BLaER1 (cell line): ENCODE measurements around the gene IGF2.

ENCODE experiments used
- H3K27ac ChIP-seq: shearing (Covaris generic); formaldehyde crosslinking; 2 replicates; pipeline ENCODE4 v1.8.1; 2022
- H3K27me3 ChIP-seq: shearing (Covaris generic); formaldehyde crosslinking; 2 replicates; pipeline ENCODE4 v1.8.1; 2022
- H3K36me3 ChIP-seq: shearing (Covaris generic); formaldehyde crosslinking; 2 replicates; pipeline ENCODE4 v1.8.1; 2022
- H3K4me1 ChIP-seq: shearing (Covaris generic); formaldehyde crosslinking; 2 replicates; pipeline ENCODE4 v1.8.1; 2022
- H3K4me2 ChIP-seq: shearing (Covaris generic); formaldehyde crosslinking; 2 replicates; pipeline ENCODE4 v1.8.1; 2022
- H3K4me3 ChIP-seq: shearing (Covaris generic); formaldehyde crosslinking; 2 replicates; pipeline ENCODE4 v1.8.1; 2022
- H3K9ac ChIP-seq: shearing (Covaris generic); formaldehyde crosslinking; 2 replicates; pipeline ENCODE4 v1.8.1; 2022
- H3K9me3 ChIP-seq: shearing (Covaris generic); formaldehyde crosslinking; 2 replicates; pipeline ENCODE4 v1.8.1; 2022
- H4K20me1 ChIP-seq: shearing (Covaris generic); formaldehyde crosslinking; 2 replicates; pipeline ENCODE4 v1.8.1; 2022
- Cebpa-rat ChIP-seq: shearing (Covaris generic); IDR thresholded peaks from 2 replicates; pipeline ENCODE4 v1.8.1; 2022

IGF2 gene

DNA sequence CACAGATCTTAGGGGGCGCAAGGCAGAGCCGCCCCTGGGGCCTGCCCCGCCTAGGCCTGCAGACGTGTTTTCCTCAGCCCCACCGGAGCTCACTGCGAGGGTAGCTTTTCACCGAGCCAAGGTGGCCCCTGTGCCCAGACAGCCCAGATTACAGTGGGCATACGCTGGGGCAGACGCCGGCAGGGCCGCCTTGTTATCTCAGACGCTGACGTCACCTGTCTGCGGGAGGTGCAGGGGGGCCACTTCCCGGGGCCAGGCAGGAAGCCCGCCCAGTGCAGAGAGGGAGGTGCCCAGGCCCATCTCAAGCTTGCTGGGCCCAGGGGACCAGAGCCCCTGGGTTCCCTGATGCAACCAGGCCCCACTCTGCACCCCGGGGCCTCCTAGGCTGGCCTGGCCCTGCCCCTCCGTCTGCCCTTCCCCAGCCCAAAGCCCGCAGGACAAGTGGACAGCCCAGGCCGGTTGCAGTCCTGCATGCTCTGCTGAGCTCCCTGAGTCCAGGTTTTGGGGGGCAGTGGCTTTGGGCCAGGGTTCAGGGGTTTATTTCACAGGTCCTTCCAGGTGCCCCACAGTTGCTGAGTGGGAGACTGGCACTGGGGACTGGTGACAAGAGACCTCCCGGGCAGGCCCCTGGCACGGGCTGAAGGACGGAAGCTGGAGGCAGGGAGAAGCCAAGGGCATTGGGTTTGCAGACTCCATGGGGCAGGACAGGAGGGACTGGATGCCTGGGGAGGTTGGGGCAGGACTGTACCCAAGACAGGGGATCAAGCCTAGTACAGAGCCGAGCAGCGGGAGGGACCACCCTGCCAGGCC is 38.6 kb downstream of the IGF2 start:
- H3K4me3 ChIP-seq, result no peak overlapping the region
- peaks cover 31% of the 10 kb centered on the region for H3K4me1 ChIP-seq
- no peak overlapping the region for H3K9ac ChIP-seq
- H3K27me3 ChIP-seq, result peaks cover 10% of the 10 kb centered on the region; the same call in 1 of the 2 replicates
- no peak for TF ChIP-seq Cebpa-rat
- H4K20me1 ChIP-seq, result peaks cover 26% of the 10 kb centered on the region; the same call in 1 of the 2 replicates
- H3K27ac ChIP-seq, result no peak overlapping the region
- H3K36me3 ChIP-seq, result no peaks in the 10 kb centered on the region
- H3K4me2 ChIP-seq, result peak overlapping the region; percentile 47
- no peaks in the 10 kb centered on the region for H3K9me3 ChIP-seq

DNA sequence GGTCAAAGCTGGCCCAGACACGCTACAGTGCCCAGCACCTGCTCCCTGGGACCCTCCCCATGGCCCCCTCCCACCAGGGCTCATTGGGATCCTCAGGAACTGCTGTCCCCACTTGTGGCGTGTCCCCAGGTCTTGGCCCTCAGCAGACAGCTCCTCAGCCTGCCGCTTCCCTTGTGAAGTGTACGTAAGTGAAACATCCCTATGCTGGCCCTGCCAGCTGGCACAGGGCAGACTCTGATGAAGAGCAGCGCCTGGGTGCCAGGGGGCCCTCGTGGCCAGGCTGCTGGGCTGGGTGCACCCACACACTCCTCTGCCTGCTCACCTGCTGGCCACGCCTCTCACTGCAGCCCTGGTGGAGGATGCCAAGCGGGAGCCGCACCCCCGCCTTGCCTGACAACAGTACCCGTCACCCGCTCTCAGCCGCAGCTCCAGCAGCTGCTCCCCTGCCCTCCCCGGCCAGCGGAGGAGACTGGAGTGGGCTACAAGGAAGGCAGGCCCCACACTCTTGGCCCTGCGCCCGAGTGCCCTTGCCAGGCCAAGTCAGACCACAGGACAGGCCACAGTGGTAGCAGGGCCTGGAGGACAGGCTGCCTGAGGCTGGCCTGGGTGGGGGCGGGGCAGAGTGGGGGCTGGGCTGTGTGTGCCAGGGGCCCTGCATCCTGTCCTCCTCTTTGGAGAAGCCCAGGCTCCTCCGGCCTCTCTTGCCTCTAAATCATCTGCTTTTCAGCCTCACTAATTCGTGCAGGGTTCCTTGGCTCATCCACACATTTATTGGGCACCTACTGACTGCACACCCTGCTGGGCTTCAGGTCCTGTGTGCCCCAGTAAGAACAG is 39.5 kb downstream of the IGF2 start:
- Histone ChIP-seq H3K4me3 (no peak overlapping the region), H3K27ac (no peak overlapping the region), H3K9me3 (no peaks in the 10 kb centered on the region)

DNA sequence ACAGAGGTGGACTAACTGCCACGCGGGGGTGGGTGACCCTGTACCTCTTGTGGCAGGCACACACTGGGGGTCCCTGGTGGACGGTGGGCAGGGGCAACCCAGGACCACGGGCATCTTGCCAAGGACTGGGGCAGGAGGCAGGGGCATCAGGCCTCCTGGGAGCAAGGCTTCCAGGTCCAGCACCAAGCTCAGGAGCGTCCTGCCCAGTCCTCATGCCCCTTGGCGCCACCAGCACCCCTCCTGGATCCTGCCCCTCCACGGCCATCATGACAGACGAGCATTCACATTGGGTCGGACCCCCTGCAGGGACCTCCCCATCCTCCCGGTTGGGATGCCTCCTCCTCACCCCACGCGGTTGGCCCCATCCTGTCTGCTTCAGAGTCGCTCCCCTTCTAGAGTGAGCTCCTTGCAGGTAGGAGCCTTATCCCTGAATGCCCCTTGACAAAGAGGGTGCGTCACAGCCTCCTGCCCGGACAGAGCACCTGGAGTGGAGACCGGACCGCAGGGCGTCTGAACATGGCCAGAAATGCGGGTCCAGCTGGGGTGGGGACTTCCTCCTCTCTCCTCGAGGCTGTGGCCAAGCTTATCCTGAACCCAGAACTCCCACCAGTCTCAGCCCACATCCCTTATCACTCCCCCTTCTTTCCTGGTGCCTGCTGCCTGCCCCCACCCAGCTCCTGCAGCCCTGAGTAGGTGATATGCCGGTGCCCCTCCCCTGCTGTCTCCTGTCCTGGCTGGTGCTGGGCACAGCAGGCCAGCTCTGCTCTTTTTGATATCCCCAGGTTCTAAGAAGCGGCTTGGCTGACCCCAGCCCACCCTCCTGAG is 40.3 kb downstream of the IGF2 start:
- H3K4me1 ChIP-seq, result peaks cover 42% of the 10 kb centered on the region
- no peak for TF ChIP-seq Cebpa-rat
- no peaks in the 10 kb centered on the region for H3K9me3 ChIP-seq
- H3K27ac ChIP-seq, result no peak overlapping the region
- peaks cover 42% of the 10 kb centered on the region for H4K20me1 ChIP-seq
- peak overlapping the region; percentile 47; the same call in 1 of the 2 replicates for H3K4me2 ChIP-seq
- H3K27me3 ChIP-seq, result peaks cover 18% of the 10 kb centered on the region
- no peak overlapping the region for H3K4me3 ChIP-seq
- H3K9ac ChIP-seq, result no peak overlapping the region
- no peaks in the 10 kb centered on the region for H3K36me3 ChIP-seq

More for the DNA sequence above, 39.5 kb downstream of the IGF2 start:
- Histone ChIP-seq H3K36me3 (no peaks in the 10 kb centered on the region), H4K20me1 (peaks cover 34% of the 10 kb centered on the region), H3K4me2 (peak overlapping the region; percentile 47), H3K27me3 (peaks cover 12% of the 10 kb centered on the region), H3K9ac (no peak overlapping the region), H3K4me1 (peaks cover 34% of the 10 kb centered on the region)
- no peak for TF ChIP-seq Cebpa-rat

DNA sequence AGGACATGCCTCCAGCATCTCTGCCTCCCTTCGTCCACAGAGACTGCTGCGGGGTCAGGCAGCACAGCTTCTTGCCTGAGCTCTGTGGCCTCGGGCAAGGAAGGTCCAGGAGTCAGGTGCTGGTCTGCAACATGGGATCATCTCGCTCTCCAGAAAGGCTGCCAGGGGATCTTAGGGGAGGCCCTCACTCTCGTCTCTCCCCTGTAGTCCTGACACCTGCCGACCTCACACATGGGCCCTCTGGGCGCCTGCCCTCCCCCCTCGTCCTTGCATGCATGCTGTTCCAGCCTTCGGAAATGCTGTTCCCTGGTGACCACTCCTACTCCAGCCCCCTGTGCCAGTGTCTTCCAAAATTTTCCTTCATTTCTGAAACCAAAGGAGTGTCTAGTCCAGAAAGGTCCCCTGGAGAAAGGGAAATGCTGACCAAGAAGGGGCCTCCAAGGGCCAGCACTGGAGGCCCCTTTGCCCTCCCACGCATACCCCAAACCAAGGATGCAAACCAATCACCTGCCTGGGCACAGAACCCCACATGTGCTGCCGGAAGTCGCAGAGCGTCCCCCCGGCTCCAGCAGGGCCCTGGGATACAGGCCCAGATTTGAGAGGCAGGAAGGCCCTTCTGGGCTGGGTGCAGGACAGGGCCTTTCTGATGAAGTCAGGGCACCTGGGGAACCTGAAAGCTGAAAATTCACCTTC is 41.0 kb downstream of the IGF2 start:
- peaks cover 49% of the 10 kb centered on the region for H3K4me1 ChIP-seq
- no peak overlapping the region for H3K4me2 ChIP-seq

DNA sequence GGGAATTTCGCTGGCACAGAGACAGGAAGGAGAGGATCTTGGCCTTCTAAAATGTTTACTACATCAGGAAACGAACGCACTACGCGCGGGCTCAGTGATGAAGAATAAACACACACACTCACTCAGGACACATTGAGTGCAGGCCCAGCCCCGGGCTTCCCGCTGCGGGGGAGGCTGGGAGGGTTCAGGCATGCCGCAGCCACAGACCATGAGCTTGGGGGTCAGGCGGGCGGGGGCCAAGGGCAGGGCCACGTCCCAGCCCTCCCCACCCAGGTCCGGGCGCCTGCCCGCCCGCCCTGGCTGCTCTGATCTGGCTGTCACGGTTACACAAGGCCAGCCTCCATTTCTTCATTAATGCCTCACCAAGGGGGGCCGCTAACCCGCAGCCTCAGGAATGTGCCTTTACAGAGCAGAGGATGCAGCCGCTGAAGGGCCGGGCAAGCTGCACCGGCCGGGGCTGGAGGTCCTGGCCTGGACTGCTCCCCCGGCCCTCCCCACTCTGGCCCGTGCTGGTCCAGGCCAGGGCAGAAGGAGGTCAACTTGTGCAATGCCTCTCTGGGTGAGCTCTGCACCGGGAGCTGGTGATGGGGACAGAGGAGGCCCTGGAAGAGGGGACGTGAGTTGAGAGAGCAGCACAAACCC is 41.7 kb downstream of the IGF2 start:
- no peaks in the 10 kb centered on the region for H3K36me3 ChIP-seq
- H3K4me3 ChIP-seq, result no peak overlapping the region
- H3K9ac ChIP-seq, result no peak overlapping the region
- H3K4me2 ChIP-seq, result peak overlapping the region; percentile 40
- peaks cover 56% of the 10 kb centered on the region for H3K4me1 ChIP-seq
- TF ChIP-seq Cebpa-rat, result no peak
- H3K9me3 ChIP-seq, result no peaks in the 10 kb centered on the region
- peaks cover 17% of the 10 kb centered on the region for H3K27me3 ChIP-seq
- H4K20me1 ChIP-seq, result peaks cover 56% of the 10 kb centered on the region
- no peak overlapping the region for H3K27ac ChIP-seq

More for the DNA sequence above, 41.0 kb downstream of the IGF2 start:
- H3K9me3 ChIP-seq, result no peaks in the 10 kb centered on the region
- peaks cover 14% of the 10 kb centered on the region for H3K27me3 ChIP-seq
- no peak overlapping the region for H3K27ac ChIP-seq
- H3K9ac ChIP-seq, result no peak overlapping the region
- H3K4me3 ChIP-seq, result no peak overlapping the region
- no peak for TF ChIP-seq Cebpa-rat
- H4K20me1 ChIP-seq, result peaks cover 50% of the 10 kb centered on the region
- H3K36me3 ChIP-seq, result no peaks in the 10 kb centered on the region

DNA sequence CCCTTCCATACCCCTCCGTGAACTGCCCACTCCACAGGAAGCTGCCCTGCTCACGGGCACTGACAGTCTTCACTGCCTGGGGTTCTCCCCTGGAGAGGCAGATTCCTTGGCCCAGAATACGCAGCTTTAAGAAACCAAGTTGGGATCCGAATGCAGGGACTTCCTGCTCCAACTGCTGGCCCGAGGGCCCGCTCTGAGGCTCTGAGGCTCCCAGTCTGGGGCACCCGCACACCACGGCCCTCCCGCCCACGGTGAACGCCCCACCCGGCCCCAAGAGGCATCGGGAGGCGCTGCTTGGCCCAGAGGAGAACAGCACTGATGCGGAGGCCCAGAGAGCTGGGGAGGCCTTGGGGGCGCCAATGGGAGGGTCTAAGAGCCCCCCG is 42.3 kb downstream of the IGF2 start:
- peaks cover 62% of the 10 kb centered on the region for H3K4me1 ChIP-seq
- TF ChIP-seq Cebpa-rat, result no peak
- H3K27ac ChIP-seq, result no peak overlapping the region
- H3K9me3 ChIP-seq, result no peaks in the 10 kb centered on the region
- H3K4me3 ChIP-seq, result no peak overlapping the region
- no peaks in the 10 kb centered on the region for H3K36me3 ChIP-seq
- peaks cover 62% of the 10 kb centered on the region for H4K20me1 ChIP-seq
- peaks cover 23% of the 10 kb centered on the region for H3K27me3 ChIP-seq
- H3K9ac ChIP-seq, result no peak overlapping the region
- H3K4me2 ChIP-seq, result peak overlapping the region; percentile 40

DNA sequence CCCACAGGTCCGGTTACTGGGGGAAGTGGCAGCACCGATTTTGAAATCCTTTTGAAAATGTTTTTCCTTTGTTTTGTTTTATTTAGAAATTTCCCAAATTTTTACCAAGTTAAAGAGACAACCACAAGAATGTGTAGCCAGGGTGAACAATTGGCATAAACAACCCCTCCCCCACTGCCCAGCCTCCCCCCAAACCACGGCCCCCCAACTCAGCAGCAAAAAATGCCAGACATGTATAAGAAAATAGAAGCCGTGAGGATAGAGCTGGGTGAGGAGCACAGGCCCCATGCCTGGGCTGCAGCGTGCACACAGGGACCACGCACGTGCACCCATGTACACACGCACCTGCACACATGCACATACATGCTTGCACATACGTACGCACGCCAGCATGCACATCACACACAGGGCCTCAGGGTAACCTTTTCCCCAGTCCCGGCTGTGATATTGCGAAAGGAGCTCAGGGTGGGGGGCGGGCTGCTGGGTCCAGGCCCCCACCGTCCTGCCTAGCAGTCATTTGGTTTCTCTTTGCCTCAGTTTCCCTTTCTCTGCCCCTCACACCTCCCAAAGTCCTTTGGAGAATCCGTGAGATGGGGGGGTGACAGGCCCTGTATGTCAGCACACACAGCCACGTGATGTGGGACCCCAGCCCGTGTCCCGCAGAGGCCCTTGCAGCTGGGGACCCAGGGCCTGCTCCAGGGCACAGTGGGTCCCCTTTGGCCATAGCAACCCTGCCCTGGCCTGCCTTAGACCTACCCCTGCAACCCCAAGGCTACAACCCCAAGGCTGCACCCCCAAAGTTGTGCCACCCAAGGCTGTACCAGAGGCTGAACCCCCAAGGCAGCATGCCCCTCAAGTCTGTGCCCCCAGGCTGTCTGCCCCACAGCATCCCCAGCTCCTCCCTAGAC is 42.9 kb downstream of the IGF2 start:
- Histone ChIP-seq H3K27ac (no peak overlapping the region), H3K4me1 (peaks cover 64% of the 10 kb centered on the region), H3K4me2 (peak overlapping the region; percentile 40; the same call in 1 of the 2 replicates), H3K4me3 (no peak overlapping the region), H3K9me3 (no peaks in the 10 kb centered on the region), H3K27me3 (peaks cover 29% of the 10 kb centered on the region), H3K9ac (no peak overlapping the region), H4K20me1 (peaks cover 68% of the 10 kb centered on the region), H3K36me3 (no peaks in the 10 kb centered on the region)
- TF ChIP-seq Cebpa-rat, result no peak

DNA sequence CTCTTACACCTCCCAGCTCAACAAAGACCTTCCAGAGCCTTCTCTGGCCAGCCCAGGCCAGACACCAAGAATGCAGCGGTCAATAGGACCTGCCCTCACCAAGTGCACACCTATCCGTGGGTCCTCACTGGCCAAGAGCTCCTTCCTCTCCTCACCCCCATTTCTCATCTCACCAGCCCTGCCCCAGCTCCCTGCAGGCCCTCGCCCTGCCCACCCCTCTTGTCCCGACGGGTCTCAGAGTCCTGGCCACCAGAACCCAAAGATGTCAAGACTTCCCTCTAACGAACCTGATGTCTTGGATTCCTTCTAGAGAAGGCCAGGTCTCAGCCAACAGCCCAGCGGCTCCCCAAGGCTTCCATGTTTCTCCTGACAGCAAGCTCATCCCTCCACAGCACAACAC is 43.6 kb downstream of the IGF2 start:
- Histone ChIP-seq H3K27me3 (peaks cover 31% of the 10 kb centered on the region), H3K9me3 (no peaks in the 10 kb centered on the region), H3K27ac (no peak overlapping the region), H3K36me3 (no peaks in the 10 kb centered on the region), H3K4me2 (no peak overlapping the region), H3K4me1 (peaks cover 61% of the 10 kb centered on the region), H4K20me1 (peaks cover 72% of the 10 kb centered on the region), H3K9ac (no peak overlapping the region), H3K4me3 (no peak overlapping the region)
- TF ChIP-seq Cebpa-rat, result no peak
